ENCODE data around the gene CFAP90. TPM values are rescaled to one million over a fixed set of nuclear protein-coding genes. Genes with fewer than 3 reads are reported as not detected.

The CFAP90 gene
- total and polyA plus RNA-seq, 4 experiments from 2014 or later, result not detected

GRCh38 chr5:7884491-7885267, 33.7 kb upstream of the CFAP90 start:
- Mint-ChIP-seq H3K36me3 (peaks cover 50 to 82% of the 10 kb centered on the region in 2 donors), H3K4me3 (no peak overlapping the region), H3K27ac (peak overlapping the region in 3 of 7 donors; percentile 2 to 50 (median 46)), H3K9me3 (no peaks in the 10 kb centered on the region), H3K27me3 (no peaks in the 10 kb centered on the region), H3K4me1 (peaks cover 16 to 26% (median 21%) of the 10 kb centered on the region in 4 donors)
- ChIA-PET POLR2A (ENCODE audit: partially characterized antibody) (no interaction called here), CTCF (ENCODE audit: partially characterized antibody) (interaction anchor here (1.0 to 4.3 kb wide), 2 partner anchors 10 to 12 kb away, joined by 3 to 58 read pairs; no protein-coding TSS in a partner anchor)
- no peak overlapping the region for H3K4me3 ChIP-seq (ENCODE audit: low read length in 2 of 2)
- no peak for DNase-seq
- intact Hi-C loops (cut with micrococcal nuclease), result no loop called here
- H3K36me3 ChIP-seq (ENCODE audit: insufficient read depth, low read length), result peaks cover 70% of the 10 kb centered on the region
- H3K27me3 ChIP-seq (ENCODE audit: insufficient read depth, low read length), result no peaks in the 10 kb centered on the region
- no peaks in the 10 kb centered on the region for H3K4me1 ChIP-seq (ENCODE audit: insufficient read depth, low read length)
- no peak overlapping the region for H3K27ac ChIP-seq (ENCODE audit: low read depth, low read length)
- no peaks in the 10 kb centered on the region for H3K9me3 ChIP-seq (ENCODE audit: control insufficient read depth in 1 of 2, low read length in 2 of 2)

GRCh38 chr5:7882926-7883325, 32.0 kb upstream of the CFAP90 start:
- CTCF ChIA-PET (ENCODE audit: partially characterized antibody), result interaction anchor here (1.8 kb wide), 1 partner anchor 14 kb away, joined by 4 read pairs; the partner anchor contains the start of genes FASTKD3 and MTRR
- Mint-ChIP-seq H3K27ac (peak overlapping the region in 3 of 7 donors; percentile 54 to 70 (median 57)), H3K4me1 (peaks cover 26 to 38% (median 31%) of the 10 kb centered on the region in 4 donors), H3K4me3 (no peak overlapping the region), H3K36me3 (peaks cover 47 to 82% of the 10 kb centered on the region in 2 donors), H3K9me3 (no peaks in the 10 kb centered on the region), H3K27me3 (no peaks in the 10 kb centered on the region)
- intact Hi-C loops (cut with micrococcal nuclease), result no loop called here
- Histone ChIP-seq H3K4me1 (ENCODE audit: insufficient read depth, low read length) (peaks cover 11% of the 10 kb centered on the region), H3K9me3 (ENCODE audit: control insufficient read depth in 1 of 2, low read length in 2 of 2) (no peaks in the 10 kb centered on the region), H3K4me3 (ENCODE audit: low read length in 2 of 2) (no peak overlapping the region), H3K27me3 (ENCODE audit: insufficient read depth, low read length) (no peaks in the 10 kb centered on the region), H3K36me3 (ENCODE audit: insufficient read depth, low read length) (peaks cover 71% of the 10 kb centered on the region), H3K27ac (ENCODE audit: low read depth, low read length) (no peak overlapping the region)
- no peak for DNase-seq
- POLR2A ChIA-PET (ENCODE audit: partially characterized antibody), result no interaction called here

- POLR2A ChIA-PET (ENCODE audit: partially characterized antibody), result interaction anchor here (0.9 kb wide), 1 partner anchor 12 kb away, joined by 3 read pairs; no protein-coding TSS in a partner anchor
- peaks cover 73% of the 10 kb centered on the region for H3K36me3 ChIP-seq (ENCODE audit: insufficient read depth, low read length)
- no peak overlapping the region for H3K4me3 Mint-ChIP-seq
Measured at GRCh38 chr5:7881816-7882215, 30.9 kb upstream of the CFAP90 start.

DNA sequence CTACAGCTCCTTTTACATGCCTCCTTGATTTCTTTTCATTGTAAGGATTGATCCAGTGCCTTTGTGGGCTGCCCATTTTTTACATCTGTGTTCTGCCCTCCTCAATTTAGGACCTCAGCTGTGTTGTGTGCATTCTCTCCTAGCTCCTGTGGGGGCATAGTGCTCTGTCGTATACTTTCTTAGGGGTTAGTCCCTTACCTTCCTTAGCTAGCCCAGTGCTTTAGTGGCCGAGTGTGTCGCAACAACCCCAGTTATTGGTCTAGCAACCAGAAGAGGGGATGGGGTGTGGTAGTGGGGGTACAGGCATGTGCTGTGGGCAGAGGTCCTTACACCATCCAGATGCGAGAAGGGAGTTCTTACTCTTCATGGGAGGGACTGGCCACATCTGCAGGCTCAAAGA, 30.2 kb upstream of the CFAP90 start:
- Mint-ChIP-seq H3K4me1 (peaks cover 33 to 47% (median 42%) of the 10 kb centered on the region in 4 donors), H3K4me3 (peak overlapping the region in 1 of 8 donors; percentile 49), H3K27me3 (no peaks in the 10 kb centered on the region), H3K36me3 (peaks cover 58 to 82% of the 10 kb centered on the region in 2 donors), H3K9me3 (no peaks in the 10 kb centered on the region), H3K27ac (peak overlapping the region in 6 of 7 donors; percentile 30 to 88 (median 81))
- peaks cover 29% of the 10 kb centered on the region for H3K4me1 ChIP-seq (ENCODE audit: insufficient read depth, low read length)
- no peak for DNase-seq
- peaks cover 72% of the 10 kb centered on the region for H3K36me3 ChIP-seq (ENCODE audit: insufficient read depth, low read length)
- POLR2A ChIA-PET (ENCODE audit: partially characterized antibody), result interaction anchor here (1.3 kb wide), 1 partner anchor 12 kb away, joined by 5 read pairs; the partner anchor contains the start of genes FASTKD3 and MTRR
- no peak overlapping the region for H3K27ac ChIP-seq (ENCODE audit: low read depth, low read length)
- CTCF ChIA-PET (ENCODE audit: partially characterized antibody), result interaction anchor here (2.0 kb wide), 1 partner anchor 10 kb away, joined by 5 read pairs; no protein-coding TSS in a partner anchor
- H3K9me3 ChIP-seq (ENCODE audit: control insufficient read depth in 1 of 2, low read length in 2 of 2), result no peaks in the 10 kb centered on the region
- H3K27me3 ChIP-seq (ENCODE audit: insufficient read depth, low read length), result no peaks in the 10 kb centered on the region
- intact Hi-C loops (cut with micrococcal nuclease), result no loop called here
- H3K4me3 ChIP-seq (ENCODE audit: low read length in 2 of 2), result no peak overlapping the region

More at GRCh38 chr5:7881816-7882215, 30.9 kb upstream of the CFAP90 start:
- intact Hi-C loops (cut with micrococcal nuclease), result no loop called here
- no peak overlapping the region for H3K27ac ChIP-seq (ENCODE audit: low read depth, low read length)
- Mint-ChIP-seq H3K4me1 (peaks cover 27 to 42% (median 36%) of the 10 kb centered on the region in 4 donors), H3K27ac (peak overlapping the region in 5 of 7 donors; percentile 9 to 81 (median 42)), H3K9me3 (no peaks in the 10 kb centered on the region), H3K27me3 (no peaks in the 10 kb centered on the region), H3K36me3 (peaks cover 53 to 82% of the 10 kb centered on the region in 2 donors)
- no peak for DNase-seq
- H3K27me3 ChIP-seq (ENCODE audit: insufficient read depth, low read length), result no peaks in the 10 kb centered on the region
- no peaks in the 10 kb centered on the region for H3K9me3 ChIP-seq (ENCODE audit: control insufficient read depth in 1 of 2, low read length in 2 of 2)
- CTCF ChIA-PET (ENCODE audit: partially characterized antibody), result interaction anchor here (1.2 to 2.0 kb wide), 2 partner anchors 9 to 15 kb away, joined by 4 to 5 read pairs; no protein-coding TSS in a partner anchor
- peaks cover 22% of the 10 kb centered on the region for H3K4me1 ChIP-seq (ENCODE audit: insufficient read depth, low read length)
- H3K4me3 ChIP-seq (ENCODE audit: low read length in 2 of 2), result no peak overlapping the region

DNA sequence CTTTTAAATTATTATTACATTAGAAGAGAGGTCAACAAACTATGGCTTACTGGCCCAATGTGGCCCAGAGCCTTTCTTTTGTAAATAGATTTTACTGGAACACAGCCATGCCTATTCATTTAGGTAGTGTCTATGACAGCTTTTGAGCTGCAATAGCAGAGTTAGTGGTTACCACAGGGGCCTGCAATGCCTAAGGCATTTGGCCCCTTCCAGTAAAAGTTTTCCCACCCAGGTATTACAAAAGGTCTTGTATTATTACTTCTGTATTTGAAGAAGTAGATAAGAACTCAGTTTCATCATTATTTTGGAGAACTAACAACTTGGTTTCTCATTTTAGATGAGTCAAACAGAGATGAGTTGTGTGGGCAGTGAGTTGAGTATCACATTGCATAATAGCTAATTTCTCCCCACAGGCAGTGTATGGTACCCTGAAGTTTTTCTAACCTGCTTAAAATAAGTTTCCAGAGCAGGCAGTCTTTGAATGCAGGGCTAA, 27.5 kb upstream of the CFAP90 start:
- ChIA-PET POLR2A (ENCODE audit: partially characterized antibody) (interaction anchor here (0.9 kb wide), 1 partner anchor 9 kb away, joined by 3 read pairs; no protein-coding TSS in a partner anchor), CTCF (ENCODE audit: partially characterized antibody) (interaction anchor here (0.8 to 1.7 kb wide), 2 partner anchors 9 to 20 kb away, joined by 3 to 7 read pairs; no protein-coding TSS in a partner anchor)
- no peak for DNase-seq
- Mint-ChIP-seq H3K4me3 (no peak overlapping the region), H3K36me3 (peaks cover 65 to 81% of the 10 kb centered on the region in 2 donors), H3K27ac (peak overlapping the region in 6 of 7 donors; percentile 18 to 74 (median 39)), H3K9me3 (no peaks in the 10 kb centered on the region), H3K27me3 (no peaks in the 10 kb centered on the region), H3K4me1 (peaks cover 44 to 67% (median 57%) of the 10 kb centered on the region in 4 donors)
- peaks cover 64% of the 10 kb centered on the region for H3K36me3 ChIP-seq (ENCODE audit: insufficient read depth, low read length)
- intact Hi-C loops (cut with micrococcal nuclease), result no loop called here
- H3K27ac ChIP-seq (ENCODE audit: low read depth, low read length), result no peak overlapping the region
- H3K9me3 ChIP-seq (ENCODE audit: control insufficient read depth in 1 of 2, low read length in 2 of 2), result no peaks in the 10 kb centered on the region
- peaks cover 44% of the 10 kb centered on the region for H3K4me1 ChIP-seq (ENCODE audit: insufficient read depth, low read length)
- no peaks in the 10 kb centered on the region for H3K27me3 ChIP-seq (ENCODE audit: insufficient read depth, low read length)
- H3K4me3 ChIP-seq (ENCODE audit: low read length in 2 of 2), result no peak overlapping the region

DNA sequence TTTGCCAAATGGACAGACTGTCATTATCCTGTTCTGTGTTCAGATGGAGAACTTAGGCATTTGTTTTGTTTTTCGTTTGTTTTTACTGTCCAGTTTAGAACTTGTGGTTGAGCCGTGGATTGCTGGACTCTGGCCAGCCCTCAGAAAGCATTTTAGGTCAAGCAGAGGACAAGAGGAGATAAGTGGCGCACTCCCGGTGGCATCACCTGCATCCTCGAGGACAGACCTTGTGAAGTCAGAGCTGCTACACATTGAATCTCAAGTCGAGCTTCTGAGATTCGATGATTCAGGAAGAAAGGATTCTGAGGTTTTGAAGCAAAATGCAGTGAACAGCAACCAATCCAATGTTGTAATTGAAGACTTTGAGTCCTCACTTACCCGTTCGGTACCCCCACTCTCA, 26.9 kb upstream of the CFAP90 start:
- Histone ChIP-seq H3K4me1 (ENCODE audit: insufficient read depth, low read length) (peaks cover 50% of the 10 kb centered on the region), H3K27me3 (ENCODE audit: insufficient read depth, low read length) (no peaks in the 10 kb centered on the region), H3K27ac (ENCODE audit: low read depth, low read length) (no peak overlapping the region), H3K9me3 (ENCODE audit: control insufficient read depth in 1 of 2, low read length in 2 of 2) (no peaks in the 10 kb centered on the region), H3K36me3 (ENCODE audit: insufficient read depth, low read length) (peaks cover 59% of the 10 kb centered on the region), H3K4me3 (ENCODE audit: low read length in 2 of 2) (no peak overlapping the region)
- Mint-ChIP-seq H3K4me3 (peak overlapping the region in 1 of 8 donors; percentile 15), H3K4me1 (peaks cover 48 to 73% (median 61%) of the 10 kb centered on the region in 4 donors), H3K9me3 (no peaks in the 10 kb centered on the region), H3K36me3 (peaks cover 59 to 75% of the 10 kb centered on the region in 2 donors), H3K27me3 (no peaks in the 10 kb centered on the region), H3K27ac (peak overlapping the region; percentile 25 to 74 (median 57))
- intact Hi-C loops (cut with micrococcal nuclease), result no loop called here
- ChIA-PET CTCF (ENCODE audit: partially characterized antibody) (interaction anchor here (0.8 to 1.9 kb wide), 4 partner anchors 9 to 632 kb away, joined by 3 to 7 read pairs (median 4); no protein-coding TSS in a partner anchor), POLR2A (ENCODE audit: partially characterized antibody) (interaction anchor here (0.9 kb wide), 1 partner anchor 8 kb away, joined by 3 read pairs; no protein-coding TSS in a partner anchor)
- DNase-seq, result no peak
